ENCODE results near the gene NKIRAS1. TPM values are rescaled to one million over a fixed set of nuclear protein-coding genes. Genes with fewer than 3 reads are reported as not detected.

The NKIRAS1 gene
- total RNA-seq, 1 donor from 2014 or later = 45.7 TPM

Other genes starting within 250 kb of the NKIRAS1 start
- 112 TPM for gene UBE2E1, start 111.0 kb downstream of the NKIRAS1 start, total RNA-seq
- gene RPL15, start 142 bp upstream of the NKIRAS1 start, total RNA-seq = 2,462 TPM
- 39.5 TPM for gene NR1D2, start 28.3 kb upstream of the NKIRAS1 start, total RNA-seq